ENCODE measurements around the gene NANP. TPM values are rescaled to one million over a fixed set of nuclear protein-coding genes. Genes with fewer than 3 reads are reported as not detected.
"Not testable (repeated sequence)": the region's sequence is repeated elsewhere in the genome, so short reads cannot be mapped to it uniquely, and the experiment has no call there.

NANP gene
- total RNA-seq, 4 donors from 2014 or later: 4.7 to 8.5 (median 6.9) TPM

GRCh38 chr20:25654487-25654886, 30.7 kb upstream of the NANP start:
- Histone ChIP-seq H3K4me3 (replicated peaks in 1 of 3) (no peak overlapping the region), H3K27ac (no peak overlapping the region), H3K36me3 (no peaks in the 10 kb centered on the region), H3K27me3 (no peaks in the 10 kb centered on the region), H3K9me3 (no peaks in the 10 kb centered on the region), H3K4me1 (no peaks in the 10 kb centered on the region)
- no peak for DNase-seq
- TF ChIP-seq, protein P1, sequence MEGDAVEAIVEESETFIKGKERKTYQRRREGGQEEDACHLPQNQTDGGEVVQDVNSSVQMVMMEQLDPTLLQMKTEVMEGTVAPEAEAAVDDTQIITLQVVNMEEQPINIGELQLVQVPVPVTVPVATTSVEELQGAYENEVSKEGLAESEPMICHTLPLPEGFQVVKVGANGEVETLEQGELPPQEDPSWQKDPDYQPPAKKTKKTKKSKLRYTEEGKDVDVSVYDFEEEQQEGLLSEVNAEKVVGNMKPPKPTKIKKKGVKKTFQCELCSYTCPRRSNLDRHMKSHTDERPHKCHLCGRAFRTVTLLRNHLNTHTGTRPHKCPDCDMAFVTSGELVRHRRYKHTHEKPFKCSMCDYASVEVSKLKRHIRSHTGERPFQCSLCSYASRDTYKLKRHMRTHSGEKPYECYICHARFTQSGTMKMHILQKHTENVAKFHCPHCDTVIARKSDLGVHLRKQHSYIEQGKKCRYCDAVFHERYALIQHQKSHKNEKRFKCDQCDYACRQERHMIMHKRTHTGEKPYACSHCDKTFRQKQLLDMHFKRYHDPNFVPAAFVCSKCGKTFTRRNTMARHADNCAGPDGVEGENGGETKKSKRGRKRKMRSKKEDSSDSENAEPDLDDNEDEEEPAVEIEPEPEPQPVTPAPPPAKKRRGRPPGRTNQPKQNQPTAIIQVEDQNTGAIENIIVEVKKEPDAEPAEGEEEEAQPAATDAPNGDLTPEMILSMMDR (IDR thresholded peaks at IDR 0.05): no peak
- TF ChIP-seq POLR2A (IDR thresholded peaks at IDR 0.05): no peak
- intact Hi-C loops (cut with DNase I): no loop called here

DNA sequence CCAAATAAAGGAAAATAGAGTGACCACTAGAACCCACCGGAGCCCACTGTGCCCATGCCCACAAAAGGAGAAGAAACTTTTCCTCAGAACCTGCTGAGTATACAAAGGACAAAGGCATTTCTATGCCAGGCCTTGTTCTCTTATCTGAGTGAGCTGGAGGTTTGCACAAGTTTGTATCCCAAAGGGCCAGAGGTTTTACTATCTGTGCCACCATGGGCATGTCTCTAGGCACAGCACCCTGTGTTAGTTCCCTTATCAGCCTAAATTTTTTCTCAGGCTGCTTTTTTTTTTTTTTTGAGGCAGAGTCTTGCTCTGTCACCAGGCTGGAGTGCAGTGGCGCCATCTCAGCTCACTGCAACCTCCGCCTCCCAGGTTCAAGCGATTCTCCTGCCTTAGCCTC, 29.1 kb upstream of the NANP start:
- DNase-seq; H3K27ac ChIP-seq; H3K27me3 ChIP-seq; H3K4me1 ChIP-seq; H3K36me3 ChIP-seq; intact Hi-C loops (cut with DNase I); H3K4me3 ChIP-seq (replicated peaks in 1 of 3); H3K9me3 ChIP-seq: not testable (repeated sequence)
- WGBS, 2 donors: 95 to 99% methylated on average over 4 of the region's 4 CpGs

DNA sequence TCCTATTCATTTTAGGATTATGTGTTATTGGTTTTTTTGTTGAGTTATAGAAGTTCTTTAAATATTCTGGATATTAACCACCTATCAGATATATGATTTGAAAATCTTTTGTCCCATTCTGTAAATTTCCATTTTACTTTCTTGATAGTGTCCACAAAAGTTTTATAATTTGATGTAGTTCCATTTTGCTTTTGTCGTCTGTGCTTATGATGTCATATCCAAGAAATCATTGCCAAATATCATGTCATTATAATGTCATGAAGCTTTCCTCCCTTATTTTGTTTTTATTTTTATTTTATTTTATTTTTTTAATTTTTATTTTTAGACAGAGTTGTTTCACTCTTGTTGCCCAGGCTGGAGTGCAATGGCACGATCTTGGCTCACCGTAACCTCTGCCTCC, 21.0 kb upstream of the NANP start:
- intact Hi-C loops (cut with DNase I): no loop called here
- Histone ChIP-seq H3K4me1 (no peaks in the 10 kb centered on the region), H3K27ac (no peak overlapping the region), H3K4me3 (replicated peaks in 1 of 3) (no peak overlapping the region), H3K9me3 (no peaks in the 10 kb centered on the region), H3K27me3 (no peaks in the 10 kb centered on the region), H3K36me3 (no peaks in the 10 kb centered on the region)
- no peak for TF ChIP-seq POLR2A (IDR thresholded peaks at IDR 0.05)
- TF ChIP-seq, protein P1 (IDR thresholded peaks at IDR 0.05): no peak
- no peak for DNase-seq
- 98% methylated on average over 3 of the region's 3 CpGs for WGBS, 2 donors

GRCh38 chr20:25643716-25644115, 19.9 kb upstream of the NANP start:
- no peak overlapping the region for H3K27ac ChIP-seq
- H3K36me3 ChIP-seq: no peaks in the 10 kb centered on the region
- no peaks in the 10 kb centered on the region for H3K27me3 ChIP-seq
- H3K4me1 ChIP-seq: no peaks in the 10 kb centered on the region
- no peak for DNase-seq
- TF ChIP-seq POLR2A (IDR thresholded peaks at IDR 0.05): no peak
- TF ChIP-seq, protein P1 (IDR thresholded peaks at IDR 0.05): no peak
- no peaks in the 10 kb centered on the region for H3K9me3 ChIP-seq
- intact Hi-C loops (cut with DNase I): no loop called here
- H3K4me3 ChIP-seq (replicated peaks in 1 of 3): no peak overlapping the region

- H3K27ac ChIP-seq: no peak overlapping the region
- DNase-seq: no peak
- intact Hi-C loops (cut with DNase I): no loop called here
- no peaks in the 10 kb centered on the region for H3K27me3 ChIP-seq
- no peak overlapping the region for H3K4me3 ChIP-seq (replicated peaks in 1 of 3)
- TF ChIP-seq, protein P1 (IDR thresholded peaks at IDR 0.05): no peak
- no peak for TF ChIP-seq POLR2A (IDR thresholded peaks at IDR 0.05)
- no peaks in the 10 kb centered on the region for H3K4me1 ChIP-seq
- no peaks in the 10 kb centered on the region for H3K9me3 ChIP-seq
- no peaks in the 10 kb centered on the region for H3K36me3 ChIP-seq
- WGBS, 2 donors: 94 to 98% methylated on average over 2 of the region's 2 CpGs
Observed at GRCh38 chr20:25637247-25637646, 13.4 kb upstream of the NANP start.

Data from thyroid gland (tissue), 4 donors.